Measurements from ENCODE around the gene CRCP. TPM values are rescaled to one million over a fixed set of nuclear protein-coding genes. Genes with fewer than 3 reads are reported as not detected.
"Not testable (repeated sequence)": the region's sequence is repeated elsewhere in the genome, so short reads cannot be mapped to it uniquely, and the experiment has no call there.

Gene CRCP
- total RNA-seq, 1 donor from 2014 or later = 34.7 TPM

- intact Hi-C loops (cut with micrococcal nuclease) = not testable (repeated sequence)
These were observed 10.7 kb upstream of the CRCP start for GRCh38 chr7:66103994-66104393.

- intact Hi-C loops (cut with micrococcal nuclease) = no loop called here
These were observed 9.3 kb upstream of the CRCP start for GRCh38 chr7:66105263-66105748.

GRCh38 chr7:66108410-66108809, 6.2 kb upstream of the CRCP start:
- intact Hi-C loops (cut with micrococcal nuclease) = not testable (repeated sequence)

GRCh38 chr7:66110856-66111255, 3.8 kb upstream of the CRCP start:
- intact Hi-C loops (cut with micrococcal nuclease) = no loop called here

GRCh38 chr7:66116680-66117420, 2.2 kb downstream of the CRCP start:
- intact Hi-C loops (cut with micrococcal nuclease) = loop anchor here (1.0 kb wide), 1 partner anchor 8 kb away; no protein-coding TSS in a partner anchor

- intact Hi-C loops (cut with micrococcal nuclease) = no loop called here
These were observed 4.0 kb downstream of the CRCP start for GRCh38 chr7:66118603-66119002.

GRCh38 chr7:66119245-66119850, 4.7 kb downstream of the CRCP start:
- intact Hi-C loops (cut with micrococcal nuclease) = no loop called here

- intact Hi-C loops (cut with micrococcal nuclease) = no loop called here
These were observed 8.5 kb downstream of the CRCP start for GRCh38 chr7:66123175-66123528.

GRCh38 chr7:66124569-66124861, 9.9 kb downstream of the CRCP start:
- intact Hi-C loops (cut with micrococcal nuclease) = not testable (repeated sequence)

- intact Hi-C loops (cut with micrococcal nuclease) = loop anchor here (1.0 kb wide), 1 partner anchor 8 kb away; no protein-coding TSS in a partner anchor
These were observed 10.5 kb downstream of the CRCP start for GRCh38 chr7:66125052-66125694.

- intact Hi-C loops (cut with micrococcal nuclease) = loop anchor here (1.0 kb wide), 1 partner anchor 9 kb away; no protein-coding TSS in a partner anchor
These were observed 11.2 kb downstream of the CRCP start for GRCh38 chr7:66125781-66126352.

GRCh38 chr7:66127172-66127571, 12.5 kb downstream of the CRCP start:
- intact Hi-C loops (cut with micrococcal nuclease) = not testable (repeated sequence)

GRCh38 chr7:66138994-66139752, 24.5 kb downstream of the CRCP start:
- intact Hi-C loops (cut with micrococcal nuclease) = no loop called here

- intact Hi-C loops (cut with micrococcal nuclease) = no loop called here
These were observed 26.3 kb downstream of the CRCP start for GRCh38 chr7:66140924-66141323.

- intact Hi-C loops (cut with micrococcal nuclease) = no loop called here
These were observed 27.7 kb downstream of the CRCP start for GRCh38 chr7:66142334-66142733.

GRCh38 chr7:66142996-66143395, 28.3 kb downstream of the CRCP start:
- intact Hi-C loops (cut with micrococcal nuclease) = no loop called here

GRCh38 chr7:66143876-66144332, 29.3 kb downstream of the CRCP start:
- intact Hi-C loops (cut with micrococcal nuclease) = no loop called here

- intact Hi-C loops (cut with micrococcal nuclease) = loop anchor here (5.0 kb wide), 1 partner anchor 62 kb away; the partner anchor contains the start of gene TPST1
These were observed 30.9 kb downstream of the CRCP start for GRCh38 chr7:66145400-66146104.

GRCh38 chr7:66146701-66147100, 32.1 kb downstream of the CRCP start:
- intact Hi-C loops (cut with micrococcal nuclease) = loop anchor here (5.0 kb wide), 1 partner anchor 61 kb away; the partner anchor contains the start of gene TPST1

GRCh38 chr7:66147657-66148056, 33.0 kb downstream of the CRCP start:
- intact Hi-C loops (cut with micrococcal nuclease) = loop anchor here (1.0 to 5.0 kb wide), 2 partner anchors 32 to 60 kb away; partner anchors contain the start of gene TPST1

Measured in T-helper 1 cell treated with Interleukin-12 subunit alpha and Interleukin-12 subunit beta and Interleukin-4 antibody, amounts not matched to agents 30 ng/mL and 1 ng/mL, for 36 hours (primary cell).